Measurements from ENCODE around the gene CRABP2.

GRCh38 chr1:156692441-156692924 is 12.9 kb downstream of the CRABP2 start:
- TF ChIP-seq CTCF (IDR thresholded peaks at IDR 0.05; ENCODE audit: insufficient read depth, low read length, poor library complexity, severe bottlenecking) (no peak), EZH2phosphoT487 (conservative IDR thresholded peaks at IDR 0.05; ENCODE audit: low read length) (no peak)

Data from SU-DHL-6 (cell line).